ENCODE measurements around the gene GRID2IP. TPM values are rescaled to one million over a fixed set of nuclear protein-coding genes. Genes with fewer than 3 reads are reported as not detected.

The GRID2IP gene
- polyA plus RNA-seq, 1 donor (not counting 4 experiments of a cell fraction or from before 2014, with no cell fraction given) = 0.04 TPM

DNA sequence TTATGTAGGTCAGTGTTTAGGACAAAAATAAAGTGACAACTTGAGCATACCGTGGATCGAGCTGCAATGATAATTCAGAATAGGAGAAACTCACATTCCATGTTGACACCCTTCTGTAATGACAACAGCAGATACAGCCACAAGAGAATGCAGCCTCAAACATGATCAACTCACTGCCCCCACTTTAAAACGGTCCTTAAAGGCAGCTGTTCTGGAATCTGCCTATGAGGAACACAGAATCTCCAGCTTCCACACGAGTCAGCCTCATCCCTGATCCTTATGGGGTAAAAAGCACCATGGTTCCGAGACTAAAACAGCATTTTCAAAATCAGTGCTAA lies 71.0 kb downstream of the GRID2IP start:
- no peak for DNase-seq (ENCODE audit: low read depth, low spot score)
- H3K9ac ChIP-seq (ENCODE audit: control insufficient read depth, extremely low read depth, insufficient read depth, low read length) = no peak overlapping the region
- H3K27ac ChIP-seq (ENCODE audit: control insufficient read depth, insufficient read depth, low read length) = no peak overlapping the region
- peaks cover 7 to 14% of the 10 kb centered on the region in 2 experiments for H3K36me3 ChIP-seq (ENCODE audit: control insufficient read depth in 2 of 2, extremely low read depth in 1 of 2, insufficient read depth in 2 of 2, low read length in 2 of 2)
- peaks cover 34% of the 10 kb centered on the region for H4K20me1 ChIP-seq (ENCODE audit: control insufficient read depth, extremely low read depth, insufficient read depth, low read length)
- H3K79me2 ChIP-seq (ENCODE audit: control insufficient read depth, insufficient read depth, low read length) = peaks cover 85% of the 10 kb centered on the region
- peaks cover 7% of the 10 kb centered on the region for H3K4me1 ChIP-seq (ENCODE audit: control insufficient read depth, extremely low read depth, insufficient read depth, low read length)
- no peaks in the 10 kb centered on the region for H3K9me3 ChIP-seq (ENCODE audit: control insufficient read depth, low read depth, low read length)
- H2AFZ ChIP-seq (ENCODE audit: control insufficient read depth, low read length) = no peak overlapping the region
- TF ChIP-seq, protein P1, sequence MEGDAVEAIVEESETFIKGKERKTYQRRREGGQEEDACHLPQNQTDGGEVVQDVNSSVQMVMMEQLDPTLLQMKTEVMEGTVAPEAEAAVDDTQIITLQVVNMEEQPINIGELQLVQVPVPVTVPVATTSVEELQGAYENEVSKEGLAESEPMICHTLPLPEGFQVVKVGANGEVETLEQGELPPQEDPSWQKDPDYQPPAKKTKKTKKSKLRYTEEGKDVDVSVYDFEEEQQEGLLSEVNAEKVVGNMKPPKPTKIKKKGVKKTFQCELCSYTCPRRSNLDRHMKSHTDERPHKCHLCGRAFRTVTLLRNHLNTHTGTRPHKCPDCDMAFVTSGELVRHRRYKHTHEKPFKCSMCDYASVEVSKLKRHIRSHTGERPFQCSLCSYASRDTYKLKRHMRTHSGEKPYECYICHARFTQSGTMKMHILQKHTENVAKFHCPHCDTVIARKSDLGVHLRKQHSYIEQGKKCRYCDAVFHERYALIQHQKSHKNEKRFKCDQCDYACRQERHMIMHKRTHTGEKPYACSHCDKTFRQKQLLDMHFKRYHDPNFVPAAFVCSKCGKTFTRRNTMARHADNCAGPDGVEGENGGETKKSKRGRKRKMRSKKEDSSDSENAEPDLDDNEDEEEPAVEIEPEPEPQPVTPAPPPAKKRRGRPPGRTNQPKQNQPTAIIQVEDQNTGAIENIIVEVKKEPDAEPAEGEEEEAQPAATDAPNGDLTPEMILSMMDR (optimal IDR thresholded peaks at IDR 0.05 in 1 of 3, IDR thresholded peaks at IDR 0.05 in 1 of 3, conservative IDR thresholded peaks at IDR 0.05 in 1 of 3; ENCODE audit: extremely low read depth in 1 of 3, insufficient read depth in 2 of 3, low read length in 3 of 3) = no peak
- TF ChIP-seq EZH2 (IDR thresholded peaks at IDR 0.05; ENCODE audit: low read length) = no peak
- dilution Hi-C loops (cut with MboI; ENCODE audit: extremely low pct_ligation_motif_present, low sequenced_read_pairs) = no loop called here
- FAIRE-seq = no peak
- no peak overlapping the region for H3K4me3 ChIP-seq (ENCODE audit: control insufficient read depth in 2 of 3, extremely low read depth in 1 of 3, insufficient read depth in 2 of 3, low read depth in 1 of 3, low read length in 3 of 3)
- no peaks in the 10 kb centered on the region for H3K27me3 ChIP-seq (ENCODE audit: control insufficient read depth, extremely low read depth, insufficient read depth, low read length)
- H3K4me2 ChIP-seq (ENCODE audit: control insufficient read depth, extremely low read depth, insufficient read depth, low read depth, low read length) = no peak overlapping the region
- H3K9me1 ChIP-seq (ENCODE audit: control insufficient read depth, extremely low read depth, insufficient read depth, low read length) = no peaks in the 10 kb centered on the region

DNA sequence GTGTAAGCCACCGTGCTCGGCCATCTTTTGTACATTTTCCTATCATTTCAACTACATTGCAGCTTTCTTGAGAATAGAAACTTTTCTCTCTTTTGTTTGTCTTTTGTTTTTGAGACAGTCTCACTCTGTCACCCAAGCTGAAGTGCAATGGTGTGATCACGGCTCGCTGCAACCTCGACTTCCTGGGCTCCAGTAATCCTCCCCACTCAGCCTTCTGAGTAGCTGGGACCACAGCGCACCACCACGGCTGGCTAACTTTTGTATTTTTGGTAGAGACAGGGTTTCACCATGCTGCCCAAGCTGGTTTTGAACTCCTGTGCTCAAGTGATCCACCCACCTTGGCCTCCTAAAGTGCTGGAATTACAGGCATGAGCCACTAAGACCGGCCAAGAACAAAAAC lies 72.2 kb downstream of the GRID2IP start:
- dilution Hi-C loops (cut with MboI; ENCODE audit: extremely low pct_ligation_motif_present, low sequenced_read_pairs) = no loop called here
- DNase-seq (ENCODE audit: low read depth, low spot score) (no peak), FAIRE-seq (no peak)
- Histone ChIP-seq H3K4me3 (ENCODE audit: control insufficient read depth in 2 of 3, extremely low read depth in 1 of 3, insufficient read depth in 2 of 3, low read depth in 1 of 3, low read length in 3 of 3) (no peak overlapping the region), H3K27me3 (ENCODE audit: control insufficient read depth, extremely low read depth, insufficient read depth, low read length) (no peaks in the 10 kb centered on the region), H3K4me2 (ENCODE audit: control insufficient read depth, extremely low read depth, insufficient read depth, low read depth, low read length) (no peak overlapping the region), H3K4me1 (ENCODE audit: control insufficient read depth, extremely low read depth, insufficient read depth, low read length) (peaks cover 7% of the 10 kb centered on the region), H4K20me1 (ENCODE audit: control insufficient read depth, extremely low read depth, insufficient read depth, low read length) (peaks cover 40% of the 10 kb centered on the region), H3K9me1 (ENCODE audit: control insufficient read depth, extremely low read depth, insufficient read depth, low read length) (no peaks in the 10 kb centered on the region), H3K9ac (ENCODE audit: control insufficient read depth, extremely low read depth, insufficient read depth, low read length) (no peak overlapping the region), H3K79me2 (ENCODE audit: control insufficient read depth, insufficient read depth, low read length) (peaks cover 98% of the 10 kb centered on the region), H2AFZ (ENCODE audit: control insufficient read depth, low read length) (no peak overlapping the region), H3K9me3 (ENCODE audit: control insufficient read depth, low read depth, low read length) (no peaks in the 10 kb centered on the region), H3K36me3 (ENCODE audit: control insufficient read depth in 2 of 2, extremely low read depth in 1 of 2, insufficient read depth in 2 of 2, low read length in 2 of 2) (peaks cover 9 to 17% of the 10 kb centered on the region in 2 experiments), H3K27ac (ENCODE audit: control insufficient read depth, insufficient read depth, low read length) (no peak overlapping the region)
- no peak for TF ChIP-seq EZH2 (IDR thresholded peaks at IDR 0.05; ENCODE audit: low read length)
- TF ChIP-seq, protein P1 (optimal IDR thresholded peaks at IDR 0.05 in 1 of 3, IDR thresholded peaks at IDR 0.05 in 1 of 3, conservative IDR thresholded peaks at IDR 0.05 in 1 of 3; ENCODE audit: extremely low read depth in 1 of 3, insufficient read depth in 2 of 3, low read length in 3 of 3) = no peak

All from keratinocyte (primary cell).